ENCODE data around the gene PIK3CG. TPM values are rescaled to one million over a fixed set of nuclear protein-coding genes. Genes with fewer than 3 reads are reported as not detected.

Gene PIK3CG
- total RNA-seq = 10 to 100 TPM; 64.9 to 83.3 (median 78.2) TPM
- 82.0 TPM for total RNA-seq (2013)

- Histone ChIP-seq H3K4me3 (ENCODE audit: low read length) (peak within 1 kb of the TSS; percentile 89), H3K27ac (ENCODE audit: low read length) (peak within 1 kb of the TSS; percentile 93), H3K4me1 (ENCODE audit: control insufficient read depth, insufficient read depth, low read length) (peaks cover 43% of the 10 kb centered on the region), H3K9me3 (ENCODE audit: control insufficient read depth, insufficient read depth, low read length) (no peaks in the 10 kb centered on the region), H3K27me3 (ENCODE audit: control insufficient read depth, insufficient read depth, low read length) (no peaks in the 10 kb centered on the region), H3K36me3 (ENCODE audit: control insufficient read depth, insufficient read depth, low read length) (peaks cover 31% of the 10 kb centered on the region)
- Mint-ChIP-seq H3K27me3 (ENCODE audit: low read depth in 2 of 2) (no peaks in the 10 kb centered on the region), H3K27ac (peak within 1 kb of the TSS; percentile 92 to 97), H3K9me3 (no peaks in the 10 kb centered on the region), H3K4me3 (peak within 1 kb of the TSS; percentile 94), H3K4me1 (peaks cover 88 to 91% of the 10 kb centered on the region in 2 donors), H3K36me3 (no peaks in the 10 kb centered on the region)
- no peak for TF ChIP-seq CTCF (IDR thresholded peaks at IDR 0.05)
- DNase-seq = peak in 1 of 2 donors; percentile 78
- peak; percentile 85 to 94 (median 94) for ATAC-seq
- 0% methylated on average over 10 of the region's 13 CpGs for whole genome bisulfite sequencing (ENCODE audit: insufficient coverage)
- intact Hi-C loops (cut with micrococcal nuclease) = loop anchor here (1.0 to 10.0 kb wide), 4 partner anchors 73 to 879 kb away; partner anchors contain the start of genes CBLL1 and CCDC71L
Observed at GRCh38 chr7:106865130-106866041, at the start of gene PIK3CG. Gene PIK3CG, plus strand, starts transcription at chr7:106865282. Its CDS starts 2,280 bp downstream, at chr7:106867562.

GRCh38 chr7:106817098-106817497 lies 48.0 kb upstream of the PIK3CG start:
- peaks cover 8 to 9% of the 10 kb centered on the region in 2 donors for H3K4me1 Mint-ChIP-seq

GRCh38 chr7:106818736-106819135 lies 46.3 kb upstream of the PIK3CG start:
- H3K36me3 ChIP-seq (ENCODE audit: control insufficient read depth, insufficient read depth, low read length) = no peaks in the 10 kb centered on the region
- H3K4me3 ChIP-seq (ENCODE audit: low read length) = no peak overlapping the region
- DNase-seq = no peak
- no peaks in the 10 kb centered on the region for H3K4me1 ChIP-seq (ENCODE audit: control insufficient read depth, insufficient read depth, low read length)
- no peak for TF ChIP-seq CTCF (IDR thresholded peaks at IDR 0.05)
- H3K9me3 ChIP-seq (ENCODE audit: control insufficient read depth, insufficient read depth, low read length) = no peaks in the 10 kb centered on the region
- Mint-ChIP-seq H3K27me3 (ENCODE audit: low read depth in 2 of 2) (no peaks in the 10 kb centered on the region), H3K4me1 (no peaks in the 10 kb centered on the region), H3K9me3 (no peaks in the 10 kb centered on the region), H3K36me3 (no peaks in the 10 kb centered on the region), H3K4me3 (no peak overlapping the region), H3K27ac (no peak overlapping the region)
- no peak overlapping the region for H3K27ac ChIP-seq (ENCODE audit: low read length)
- intact Hi-C loops (cut with micrococcal nuclease) = no loop called here
- no peaks in the 10 kb centered on the region for H3K27me3 ChIP-seq (ENCODE audit: control insufficient read depth, insufficient read depth, low read length)
- WGBS (ENCODE audit: insufficient coverage) = no CpG with 5 or more reads among the region's 1 CpG
- ATAC-seq = no peak

More at GRCh38 chr7:106817098-106817497, 48.0 kb upstream of the PIK3CG start:
- Histone ChIP-seq H3K9me3 (ENCODE audit: control insufficient read depth, insufficient read depth, low read length) (no peaks in the 10 kb centered on the region), H3K27ac (ENCODE audit: low read length) (no peak overlapping the region), H3K36me3 (ENCODE audit: control insufficient read depth, insufficient read depth, low read length) (no peaks in the 10 kb centered on the region), H3K4me1 (ENCODE audit: control insufficient read depth, insufficient read depth, low read length) (peaks cover 4% of the 10 kb centered on the region), H3K27me3 (ENCODE audit: control insufficient read depth, insufficient read depth, low read length) (no peaks in the 10 kb centered on the region), H3K4me3 (ENCODE audit: low read length) (no peak overlapping the region)
- WGBS (ENCODE audit: insufficient coverage) = 83% methylated on average over 1 of the region's 1 CpG
- H3K27ac Mint-ChIP-seq = no peak overlapping the region
- H3K9me3 Mint-ChIP-seq = no peaks in the 10 kb centered on the region
- intact Hi-C loops (cut with micrococcal nuclease) = no loop called here
- no peak for TF ChIP-seq CTCF (IDR thresholded peaks at IDR 0.05)
- DNase-seq (no peak), ATAC-seq (no peak)
- no peak overlapping the region for H3K4me3 Mint-ChIP-seq
- H3K36me3 Mint-ChIP-seq = no peaks in the 10 kb centered on the region
- H3K27me3 Mint-ChIP-seq (ENCODE audit: low read depth in 2 of 2) = no peaks in the 10 kb centered on the region
